Endothelial cell of umbilical vein (primary cell): ENCODE data around the gene CDK5R2. TPM values are rescaled to one million over a fixed set of nuclear protein-coding genes. Genes with fewer than 3 reads are reported as not detected.

Source experiments
- BruUV-seq: library from RNA; stranded (reverse); fragments of 400-500 nt; replicated peaks from 2 replicates; lab custom pipeline; 2021; lab: Mats Ljungman, UMichigan
- CTCF ChIA-PET: fragments of 300-600, 350-600 bp; sonication (Branson Sonifier 250); formaldehyde crosslinking; loops from one replicate; lab custom pipeline; 2021; ENCODE audit warnings: antibody characterized with exemption, inconsistent platforms; lab: Charles Lee
- POLR2A ChIA-PET: fragments of 300-600, 350-600 bp; sonication (Branson Sonifier 250); formaldehyde crosslinking; loops from one replicate; lab custom pipeline; 2021; ENCODE audit warnings: antibody characterized with exemption, inconsistent platforms; lab: Charles Lee
- DNase-seq: peaks from one replicate; pipeline ENCODE4 v3.0.0-alpha.2; 2011; ENCODE audit warnings: low read depth, low spot score
- FAIRE-seq: peaks from 2 replicates; lab custom pipeline; 2011; peaks lifted over from hg19 to GRCh38; lab: Jason Lieb, UNC
- H2AFZ ChIP-seq: 2 replicates; pipeline ENCODE4 v1.6.0; 2012; ENCODE audit warnings: low read depth, low read length, control low read depth, inconsistent platforms
- H3K27ac ChIP-seq: 2 replicates; pipeline ENCODE4 v1.5.1; 2011; ENCODE audit warnings: low read depth, mild to moderate bottlenecking, control low read depth, low read length, moderate library complexity; ENCODE audit not compliant: insufficient read depth
- H3K27me3 ChIP-seq, 2 experiments: 2 replicates each; pipeline versions ENCODE4 v1.6.0 to v1.6.1; 2011; ENCODE audit warnings: low read length in 2 of 2, mixed read lengths in 1 of 2; ENCODE audit not compliant: control insufficient read depth in 2 of 2, insufficient read depth in 2 of 2
- H3K36me3 ChIP-seq, 2 experiments: 2 replicates in 1 of 2; 3 replicates in 1 of 2; pipeline ENCODE4 v1.5.1; 2011; ENCODE audit warnings: low read length in 2 of 2, mild to moderate bottlenecking in 1 of 2, moderate library complexity in 1 of 2; ENCODE audit not compliant: control insufficient read depth in 2 of 2, insufficient read depth in 2 of 2; ENCODE audit errors: extremely low read depth in 1 of 2
- H3K4me1 ChIP-seq: 3 replicates; pipeline ENCODE4 v1.5.1; 2011; ENCODE audit warnings: mild to moderate bottlenecking, low read length; ENCODE audit not compliant: control insufficient read depth, insufficient read depth; ENCODE audit errors: extremely low read depth
- H3K4me2 ChIP-seq: 2 replicates; pipeline ENCODE4 v1.6.1; 2011; ENCODE audit warnings: low read length, control low read depth, mixed read lengths; ENCODE audit not compliant: insufficient read depth
- H3K4me3 ChIP-seq, 3 experiments: fragments of 200-600 bp in 1 of 3; sonication (generic), shearing (Covaris generic) in 1 of 3; replicated peaks in 1 of 3; 2 replicates each; pipeline ENCODE4 v1.5.1; 2011 to 2016; ENCODE audit warnings: control low read depth in 3 of 3, low read length in 3 of 3, mild to moderate bottlenecking in 2 of 3, inconsistent platforms in 1 of 3, low read depth in 1 of 3, moderate library complexity in 1 of 3; ENCODE audit not compliant: insufficient read depth in 1 of 3
- H3K79me2 ChIP-seq: 2 replicates; pipeline ENCODE4 v1.6.0; 2012; ENCODE audit warnings: low read length, inconsistent platforms; ENCODE audit not compliant: control insufficient read depth, insufficient read depth
- H3K9ac ChIP-seq: replicated peaks from 2 replicates; pipeline ENCODE3; 2011; ENCODE audit warnings: low read length, control low read depth; ENCODE audit not compliant: insufficient read depth; ENCODE audit errors: extremely low read depth
- H3K9me1 ChIP-seq: replicated peaks from 3 replicates; pipeline ENCODE4 v1.6.0; 2011; ENCODE audit warnings: mild to moderate bottlenecking, low read length; ENCODE audit not compliant: control insufficient read depth, insufficient read depth; ENCODE audit errors: extremely low read depth
- H3K9me3 ChIP-seq: replicated peaks from 2 replicates; pipeline ENCODE4 v1.5.1; 2012; ENCODE audit warnings: low read length, inconsistent platforms; ENCODE audit not compliant: control insufficient read depth, insufficient read depth
- H4K20me1 ChIP-seq: replicated peaks from 2 replicates; pipeline ENCODE3; 2011; ENCODE audit warnings: mild to moderate bottlenecking, low read length; ENCODE audit not compliant: control insufficient read depth, insufficient read depth; ENCODE audit errors: extremely low read depth
- CTCF ChIP-seq, 2 donors: IDR thresholded peaks; 1 replicate in 1 of 2; 2 replicates in 1 of 2; pipeline ENCODE4 v1.5.1; 2011; ENCODE audit warnings: low read length in 2 of 2, mild to moderate bottlenecking in 2 of 2, moderate library complexity in 2 of 2, control low read depth in 1 of 2, inconsistent platforms in 1 of 2, low read depth in 1 of 2; ENCODE audit not compliant: insufficient read depth in 1 of 2; ENCODE audit errors: extremely low read depth in 1 of 2
- EZH2 ChIP-seq: IDR thresholded peaks from 2 replicates; pipeline ENCODE4 v1.6.1; 2012; ENCODE audit warnings: borderline replicate concordance, low read depth, mild to moderate bottlenecking, moderate library complexity, low read length, inconsistent platforms; ENCODE audit not compliant: severe bottlenecking
- FOS ChIP-seq: IDR thresholded peaks from 2 replicates; pipeline ENCODE4 v1.6.1; 2011; ENCODE audit warnings: mild to moderate bottlenecking, low read length, moderate library complexity, borderline replicate concordance; ENCODE audit not compliant: insufficient read depth
- GATA2 ChIP-seq: IDR thresholded peaks from 2 replicates; pipeline ENCODE4 v1.7.0; 2011; ENCODE audit warnings: low read depth, mild to moderate bottlenecking, moderate library complexity, mixed read lengths, low read length; ENCODE audit not compliant: insufficient read length, insufficient read depth
- JUN ChIP-seq: IDR thresholded peaks from 2 replicates; pipeline ENCODE4 v1.6.1; 2011; ENCODE audit warnings: borderline replicate concordance, low read depth; ENCODE audit not compliant: insufficient read length, insufficient read depth
- MAX ChIP-seq: IDR thresholded peaks from 2 replicates; pipeline ENCODE4 v1.6.1; 2011; ENCODE audit not compliant: insufficient read depth, insufficient read length
- MYC ChIP-seq: IDR thresholded peaks from one replicate; pipeline ENCODE4 v1.6.1; 2011; ENCODE audit warnings: mild to moderate bottlenecking, low read depth, low read length
- POLR2A ChIP-seq: IDR thresholded peaks from 2 replicates; pipeline ENCODE4 v1.6.1; 2012; ENCODE audit warnings: low read depth, mild to moderate bottlenecking, control low read depth, low read length
- POLR2AphosphoS5 ChIP-seq: IDR thresholded peaks from 2 replicates; pipeline ENCODE4 v1.6.1; 2012; ENCODE audit warnings: low read depth, mild to moderate bottlenecking, control low read depth, low read length, moderate library complexity; ENCODE audit not compliant: insufficient read depth
- dilution Hi-C: fragments of 300-500 bp; cut with MboI; formaldehyde crosslinking; loops from one replicate; pipeline ENCODE4 v1.15.0; 2019; ENCODE audit warnings: low sequenced_read_pairs; ENCODE audit not compliant: extremely low pct_ligation_motif_present
- intact Hi-C: fragments of 100-400 bp; cut with micrococcal nuclease; formaldehyde crosslinking; loops from one replicate; pipeline ENCODE4 v1.10.0; 2022
- polyA plus RNA-seq, 4 experiments: library from polyadenylated mRNA; depleted of rRNA in 3 of 4; stranded (reverse) in 3 of 4; unstranded in 1 of 4; fragments of >200 nt; gene quantifications; 2 replicates each; pipeline versions ENCODE4 v1.2.1 to v1.2.3, GENCODE V29; 2011 to 2012; ENCODE audit warnings: missing spikeins in 1 of 4
- total RNA-seq: library from RNA; stranded (reverse); gene quantifications from 2 replicates; pipeline ENCODE4 v1.2.3, GENCODE V29; 2021

Gene CDK5R2
- total and polyA plus RNA-seq, 2 donors (not counting 3 experiments of a cell fraction or from before 2014, with no cell fraction given) = 0.03 TPM; not detected in 1

DNA sequence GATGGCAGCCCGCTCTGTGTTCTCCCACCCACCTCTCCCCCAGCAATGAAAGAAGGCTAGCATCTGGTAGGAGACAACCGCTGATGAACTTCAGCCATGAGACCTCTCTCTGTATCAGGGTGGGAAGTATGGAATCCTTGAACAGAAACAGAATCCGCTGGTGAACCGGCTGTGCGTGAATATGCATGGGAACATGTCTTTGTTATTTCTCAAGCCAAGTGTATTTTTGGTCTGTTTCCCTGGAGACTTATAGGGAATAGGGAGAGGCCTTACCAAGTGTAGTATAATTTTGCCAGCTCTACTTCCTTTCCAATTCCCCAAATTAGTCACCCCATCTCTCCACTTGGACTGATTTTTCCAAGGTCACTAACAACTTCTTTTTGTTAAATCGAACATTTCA lies 48.7 kb upstream of the CDK5R2 start:
- no peaks in the 10 kb centered on the region for H3K79me2 ChIP-seq
- H2AFZ ChIP-seq = no peak overlapping the region
- POLR2A ChIA-PET = no interaction called here
- CTCF ChIA-PET = interaction anchor here (1.2 to 2.8 kb wide), 3 partner anchors 8 to 34 kb away, joined by 3 to 14 read pairs (median 10); no protein-coding TSS in a partner anchor
- DNase-seq = no peak
- H3K4me3 ChIP-seq = no peak overlapping the region
- no peak overlapping the region for H3K27ac ChIP-seq
- H4K20me1 ChIP-seq = no peaks in the 10 kb centered on the region
- no peaks in the 10 kb centered on the region for H3K36me3 ChIP-seq
- no TSS peak for BruUV-seq
- H3K4me2 ChIP-seq = no peak overlapping the region
- peaks cover 4% of the 10 kb centered on the region for H3K4me1 ChIP-seq
- no peak overlapping the region for H3K9ac ChIP-seq
- intact Hi-C loops = no loop called here
- dilution Hi-C loops = no loop called here
- H3K9me1 ChIP-seq = no peaks in the 10 kb centered on the region
- TF ChIP-seq POLR2A = no peak
- FAIRE-seq = no peak
- H3K9me3 ChIP-seq = no peaks in the 10 kb centered on the region
- H3K27me3 ChIP-seq = peaks cover 15 to 17% of the 10 kb centered on the region in 2 experiments

DNA sequence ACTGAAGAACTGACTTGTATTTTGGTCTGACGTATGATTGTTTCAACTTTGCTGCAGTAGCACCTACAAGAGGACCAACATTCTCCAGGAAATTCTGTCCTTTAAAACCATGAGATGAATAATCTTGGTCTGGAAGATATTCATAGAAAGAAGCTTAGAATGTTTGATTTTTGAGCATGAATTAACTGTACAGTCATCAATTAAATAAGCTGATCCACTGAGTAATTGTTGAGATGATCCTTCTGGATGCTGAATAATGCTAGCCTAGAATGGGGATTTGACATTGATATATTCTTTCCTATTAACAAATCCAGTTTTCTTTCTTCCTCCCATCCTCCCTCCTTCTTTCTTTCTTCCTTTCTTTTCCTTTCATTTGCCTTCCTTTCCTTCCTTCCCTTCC lies 39.0 kb upstream of the CDK5R2 start:
- FAIRE-seq = no peak
- POLR2A ChIA-PET = no interaction called here
- BruUV-seq = no TSS peak
- Histone ChIP-seq H3K9me3 (no peaks in the 10 kb centered on the region), H3K4me2 (no peak overlapping the region), H3K4me3 (no peak overlapping the region), H3K27me3 (peaks cover 3 to 14% of the 10 kb centered on the region in 2 experiments), H3K4me1 (no peaks in the 10 kb centered on the region), H3K27ac (no peak overlapping the region), H4K20me1 (no peaks in the 10 kb centered on the region), H3K9ac (no peak overlapping the region), H3K9me1 (no peaks in the 10 kb centered on the region), H3K36me3 (no peaks in the 10 kb centered on the region), H2AFZ (no peak overlapping the region), H3K79me2 (no peaks in the 10 kb centered on the region)
- DNase-seq = no peak
- TF ChIP-seq POLR2AphosphoS5 = no peak
- no peak for TF ChIP-seq JUN
- no peak for TF ChIP-seq GATA2
- TF ChIP-seq MAX = no peak
- TF ChIP-seq EZH2 = no peak
- TF ChIP-seq CTCF (IDR thresholded peaks at IDR 0.05; ENCODE audit: extremely low read depth in 1 of 2, insufficient read depth in 1 of 2, low read depth in 1 of 2, low read length in 2 of 2) = no peak
- no peak for TF ChIP-seq POLR2A
- TF ChIP-seq MYC = no peak
- no peak for TF ChIP-seq FOS
- intact Hi-C loops = no loop called here
- CTCF ChIA-PET = no interaction called here
- dilution Hi-C loops = no loop called here
